H9 (cell line): ENCODE measurements around the gene CD1B. TPM values are rescaled to one million over a fixed set of nuclear protein-coding genes. Genes with fewer than 3 reads are reported as not detected.

Source experiments
- DNase-seq: peaks from one replicate; pipeline ENCODE4 v3.0.0-alpha.2; 2017
- H2AFZ ChIP-seq: one replicate; pipeline ENCODE4 v1.6.1; 2013; ENCODE audit warnings: mild to moderate bottlenecking, low read length, control low read depth, moderate library complexity
- H2AK5ac ChIP-seq: 2 replicates; pipeline ENCODE4 v1.6.1; 2013; ENCODE audit warnings: low read length, control low read depth, mixed read lengths; ENCODE audit not compliant: insufficient read length
- H2BK120ac ChIP-seq: one replicate; pipeline ENCODE4 v1.6.1; 2013; ENCODE audit warnings: low read depth, mild to moderate bottlenecking, low read length, control low read depth, inconsistent platforms; ENCODE audit not compliant: poor library complexity, severe bottlenecking
- H2BK12ac ChIP-seq: 2 replicates; pipeline ENCODE4 v1.6.1; 2013; ENCODE audit warnings: low read length, control low read depth, mixed read lengths, low read depth; ENCODE audit not compliant: insufficient read length
- H2BK15ac ChIP-seq: 2 replicates; pipeline ENCODE4 v1.6.1; 2013; ENCODE audit warnings: low read depth, low read length, control low read depth
- H2BK20ac ChIP-seq: one replicate; pipeline ENCODE4 v1.6.1; 2013; ENCODE audit warnings: low read depth, mild to moderate bottlenecking, low read length, control low read depth, inconsistent platforms; ENCODE audit not compliant: poor library complexity, severe bottlenecking
- H2BK5ac ChIP-seq: 2 replicates; pipeline ENCODE4 v1.6.1; 2013; ENCODE audit warnings: low read length, control low read depth, mixed read lengths; ENCODE audit not compliant: insufficient read length
- H3K14ac ChIP-seq: 2 replicates; pipeline ENCODE4 v1.6.1; 2013; ENCODE audit warnings: low read length, control low read depth; ENCODE audit not compliant: insufficient read depth
- H3K18ac ChIP-seq: 2 replicates; pipeline ENCODE4 v1.6.1; 2013; ENCODE audit warnings: low read depth, mild to moderate bottlenecking, mixed read lengths, low read length, control low read depth; ENCODE audit not compliant: insufficient read length
- H3K23ac ChIP-seq: 2 replicates; pipeline ENCODE4 v1.6.1; 2013; ENCODE audit warnings: low read length, control low read depth, mixed read lengths, low read depth; ENCODE audit not compliant: insufficient read length
- H3K23me2 ChIP-seq: 2 replicates; pipeline ENCODE4 v1.6.1; 2013; ENCODE audit warnings: low read depth, mild to moderate bottlenecking, mixed read lengths, low read length, control low read depth; ENCODE audit not compliant: insufficient read length, poor library complexity, severe bottlenecking
- H3K27ac ChIP-seq: 2 replicates; pipeline ENCODE4 v1.5.1; 2013; ENCODE audit warnings: low read length, control low read depth, mixed read lengths, low read depth; ENCODE audit not compliant: insufficient read length
- H3K27me3 ChIP-seq: 2 replicates; pipeline ENCODE4 v1.6.1; 2013; ENCODE audit warnings: low read length, control low read depth, inconsistent platforms; ENCODE audit not compliant: insufficient read depth
- H3K4ac ChIP-seq: 2 replicates; pipeline ENCODE4 v1.6.1; 2013; ENCODE audit warnings: low read depth, mild to moderate bottlenecking, control low read depth, inconsistent platforms, low read length, moderate library complexity
- H3K4me1 ChIP-seq: 2 replicates; pipeline ENCODE4 v1.6.1; 2013; ENCODE audit warnings: low read length, control low read depth, inconsistent platforms; ENCODE audit not compliant: insufficient read depth
- H3K4me2 ChIP-seq: 2 replicates; pipeline ENCODE4 v1.6.1; 2013; ENCODE audit warnings: low read length, control low read depth, mixed read lengths; ENCODE audit not compliant: insufficient read length, insufficient read depth
- H3K56ac ChIP-seq: 2 replicates; pipeline ENCODE4 v1.6.1; 2013; ENCODE audit warnings: low read depth, mild to moderate bottlenecking, mixed read lengths, low read length, control low read depth; ENCODE audit not compliant: insufficient read length
- H3K79me1 ChIP-seq: 2 replicates; pipeline ENCODE4 v1.6.1; 2013; ENCODE audit warnings: low read depth, mild to moderate bottlenecking, moderate library complexity, low read length, control low read depth, inconsistent platforms; ENCODE audit not compliant: insufficient read depth, poor library complexity, severe bottlenecking
- H3K79me2 ChIP-seq: 2 replicates; pipeline ENCODE4 v1.6.1; 2013; ENCODE audit warnings: low read length, control low read depth, inconsistent platforms; ENCODE audit not compliant: insufficient read depth
- H3K9ac ChIP-seq: 2 replicates; pipeline ENCODE4 v1.6.1; 2013; ENCODE audit warnings: low read length, control low read depth, mixed read lengths; ENCODE audit not compliant: insufficient read length; ENCODE audit errors: extremely low read depth
- H3K9me3 ChIP-seq: one replicate; pipeline ENCODE4 v1.6.1; 2013; ENCODE audit warnings: low read depth, low read length, inconsistent platforms; ENCODE audit not compliant: control insufficient read depth
- H3T11ph ChIP-seq: one replicate; pipeline ENCODE4 v1.6.1; 2013; ENCODE audit warnings: mild to moderate bottlenecking, low read length, control low read depth, inconsistent platforms
- H4K20me1 ChIP-seq: one replicate; pipeline ENCODE4 v1.6.1; 2013; ENCODE audit not compliant: control insufficient read depth, insufficient read length, insufficient read depth
- H4K5ac ChIP-seq: 2 replicates; pipeline ENCODE4 v1.6.1; 2013; ENCODE audit warnings: low read depth, mild to moderate bottlenecking, mixed read lengths, low read length, control low read depth; ENCODE audit not compliant: insufficient read length
- H4K8ac ChIP-seq: replicated peaks from 2 replicates; pipeline ENCODE4 v1.6.1; 2013; ENCODE audit warnings: low read length, control low read depth, mixed read lengths, low read depth; ENCODE audit not compliant: insufficient read length
- H4K91ac ChIP-seq: 2 replicates; pipeline ENCODE4 v1.6.1; 2013; ENCODE audit warnings: low read depth, mild to moderate bottlenecking, moderate library complexity, mixed read lengths, low read length, control low read depth; ENCODE audit not compliant: insufficient read length
- H3K27ac Mint-ChIP-seq, 3 experiments: 2 replicates in 2 of 3; 3 replicates in 1 of 3; pipeline ENCODE4 v1.8.0; 2020 to 2021; ENCODE audit warnings: mixed read lengths in 3 of 3, mild to moderate bottlenecking in 1 of 3, moderate library complexity in 1 of 3
- H3K27me3 Mint-ChIP-seq: 2 replicates; pipeline ENCODE4 v1.8.0; 2021; ENCODE audit warnings: low read depth, mild to moderate bottlenecking, moderate library complexity, mixed read lengths
- H3K36me3 Mint-ChIP-seq, 3 experiments: 2 replicates in 2 of 3; 3 replicates in 1 of 3; pipeline ENCODE4 v1.8.0; 2020 to 2021; ENCODE audit warnings: low read depth in 3 of 3, mixed read lengths in 3 of 3; ENCODE audit not compliant: insufficient read depth in 1 of 3
- H3K4me1 Mint-ChIP-seq, 2 experiments: 2 replicates each; pipeline ENCODE4 v1.8.0; 2020; ENCODE audit warnings: mixed read lengths in 2 of 2
- H3K4me3 Mint-ChIP-seq, 2 experiments: 2 replicates in 1 of 2; 3 replicates in 1 of 2; pipeline ENCODE4 v1.8.0; 2020 to 2021; ENCODE audit warnings: mild to moderate bottlenecking in 2 of 2, mixed read lengths in 2 of 2, moderate library complexity in 1 of 2
- H3K9me3 Mint-ChIP-seq, 2 experiments: 2 replicates in 1 of 2; 3 replicates in 1 of 2; pipeline ENCODE4 v1.8.0; 2020; ENCODE audit warnings: mild to moderate bottlenecking in 2 of 2, mixed read lengths in 2 of 2, moderate library complexity in 1 of 2
- WGBS: extraction: QIAGEN DNeasy Blood & Tissue Kit; methylation state at CpG from one replicate; pipeline ENCODE4 v1.1.7; 2013; ENCODE audit warnings: missing lambda C conversion rate, low lambda C conversion rate, mixed read lengths; ENCODE audit not compliant: insufficient read length; ENCODE audit errors: extremely low coverage; 5-methylcytosine and 5-hydroxymethylcytosine counted together
- total RNA-seq: library from RNA; stranded (reverse); gene quantifications from 2 replicates; pipeline ENCODE4 v1.2.1, GENCODE V29; 2021
- TF ChIP-seq, protein P1 (sequence below): fragments of 200-600 bp; sonication (generic); conservative IDR thresholded peaks from 3 replicates; pipeline ENCODE4 v1.8.0; 2021; ENCODE audit warnings: antibody characterized with exemption, mild to moderate bottlenecking

The CD1B gene
- total RNA-seq, 1 experiment from 2014 or later: not detected

DNA sequence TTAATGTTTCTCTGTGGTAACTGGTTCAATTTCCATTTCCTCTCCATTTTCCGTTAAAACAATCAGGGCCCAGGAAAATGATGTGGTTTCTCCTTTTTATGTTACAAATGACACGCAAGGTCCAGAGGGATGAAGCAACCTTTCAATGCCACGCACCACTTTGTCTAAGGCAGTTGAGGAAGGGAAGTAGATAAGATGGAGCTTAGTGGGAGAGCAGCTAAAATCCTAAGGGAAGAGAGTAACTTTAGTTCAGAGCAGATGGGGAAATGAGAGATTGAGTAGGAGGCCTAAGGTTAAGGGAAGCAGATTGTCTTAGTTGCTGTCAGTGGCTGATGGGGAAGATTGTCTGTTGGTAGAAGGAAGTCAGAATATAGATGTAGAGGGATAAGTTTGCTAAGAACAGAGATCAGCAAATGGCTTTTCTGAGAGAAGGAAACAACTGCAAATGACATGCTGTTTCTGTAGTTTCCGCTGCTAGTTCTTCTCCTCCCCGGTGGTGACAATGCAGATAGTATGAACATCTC, 40.9 kb downstream of the CD1B start:
- H3K4me1 Mint-ChIP-seq: no peaks in the 10 kb centered on the region
- H2BK5ac ChIP-seq: no peak overlapping the region
- H3K36me3 Mint-ChIP-seq: no peaks in the 10 kb centered on the region
- H3K18ac ChIP-seq: no peak overlapping the region
- no peak overlapping the region for H2BK120ac ChIP-seq
- H2BK12ac ChIP-seq: no peak overlapping the region
- H3K4me3 Mint-ChIP-seq: no peak overlapping the region
- no peak overlapping the region for H2AK5ac ChIP-seq
- no peaks in the 10 kb centered on the region for H3K23me2 ChIP-seq
- H3K4me2 ChIP-seq: no peak overlapping the region
- H3K27ac Mint-ChIP-seq: no peak overlapping the region
- H3K79me2 ChIP-seq: no peaks in the 10 kb centered on the region
- H3T11ph ChIP-seq: no peak overlapping the region
- TF ChIP-seq, protein P1, sequence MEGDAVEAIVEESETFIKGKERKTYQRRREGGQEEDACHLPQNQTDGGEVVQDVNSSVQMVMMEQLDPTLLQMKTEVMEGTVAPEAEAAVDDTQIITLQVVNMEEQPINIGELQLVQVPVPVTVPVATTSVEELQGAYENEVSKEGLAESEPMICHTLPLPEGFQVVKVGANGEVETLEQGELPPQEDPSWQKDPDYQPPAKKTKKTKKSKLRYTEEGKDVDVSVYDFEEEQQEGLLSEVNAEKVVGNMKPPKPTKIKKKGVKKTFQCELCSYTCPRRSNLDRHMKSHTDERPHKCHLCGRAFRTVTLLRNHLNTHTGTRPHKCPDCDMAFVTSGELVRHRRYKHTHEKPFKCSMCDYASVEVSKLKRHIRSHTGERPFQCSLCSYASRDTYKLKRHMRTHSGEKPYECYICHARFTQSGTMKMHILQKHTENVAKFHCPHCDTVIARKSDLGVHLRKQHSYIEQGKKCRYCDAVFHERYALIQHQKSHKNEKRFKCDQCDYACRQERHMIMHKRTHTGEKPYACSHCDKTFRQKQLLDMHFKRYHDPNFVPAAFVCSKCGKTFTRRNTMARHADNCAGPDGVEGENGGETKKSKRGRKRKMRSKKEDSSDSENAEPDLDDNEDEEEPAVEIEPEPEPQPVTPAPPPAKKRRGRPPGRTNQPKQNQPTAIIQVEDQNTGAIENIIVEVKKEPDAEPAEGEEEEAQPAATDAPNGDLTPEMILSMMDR: no peak
- no peak overlapping the region for H2BK20ac ChIP-seq
- H3K27ac ChIP-seq: no peak overlapping the region
- H4K91ac ChIP-seq: no peak overlapping the region
- H4K20me1 ChIP-seq: no peaks in the 10 kb centered on the region
- no peak overlapping the region for H3K9ac ChIP-seq
- no peaks in the 10 kb centered on the region for H3K27me3 Mint-ChIP-seq
- DNase-seq: no peak
- H3K79me1 ChIP-seq: no peaks in the 10 kb centered on the region
- no CpG with 5 or more reads among the region's 5 CpGs for WGBS
- H3K23ac ChIP-seq: no peak overlapping the region
- H2BK15ac ChIP-seq: no peak overlapping the region
- no peak overlapping the region for H2AFZ ChIP-seq
- H4K8ac ChIP-seq: no peak overlapping the region
- H3K9me3 Mint-ChIP-seq: no peaks in the 10 kb centered on the region
- no peaks in the 10 kb centered on the region for H3K27me3 ChIP-seq
- H3K4me1 ChIP-seq: no peaks in the 10 kb centered on the region
- H3K14ac ChIP-seq: no peak overlapping the region
- H3K4ac ChIP-seq: no peak overlapping the region
- H3K9me3 ChIP-seq: no peaks in the 10 kb centered on the region
- H4K5ac ChIP-seq: no peak overlapping the region
- H3K56ac ChIP-seq: no peak overlapping the region
